SU-DHL-6 (cell line): Measurements from ENCODE around the gene GPX3.

Experiments
- EZH2phosphoT487 ChIP-seq: fragments of 200-600 bp; sonication (generic), shearing (Covaris generic); conservative IDR thresholded peaks from 2 replicates; pipeline ENCODE4 v1.6.1; 2018; ENCODE audit warnings: mild to moderate bottlenecking, antibody characterized with exemption, low read length, moderate library complexity, mixed read lengths
- TF ChIP-seq, protein P1 (sequence below): fragments of 200-600 bp; sonication (generic); IDR thresholded peaks from one replicate; pipeline ENCODE4 v1.5.1; 2017; ENCODE audit warnings: antibody characterized with exemption, mild to moderate bottlenecking, low read length, moderate library complexity; ENCODE audit not compliant: insufficient read depth, poor library complexity, severe bottlenecking

DNA sequence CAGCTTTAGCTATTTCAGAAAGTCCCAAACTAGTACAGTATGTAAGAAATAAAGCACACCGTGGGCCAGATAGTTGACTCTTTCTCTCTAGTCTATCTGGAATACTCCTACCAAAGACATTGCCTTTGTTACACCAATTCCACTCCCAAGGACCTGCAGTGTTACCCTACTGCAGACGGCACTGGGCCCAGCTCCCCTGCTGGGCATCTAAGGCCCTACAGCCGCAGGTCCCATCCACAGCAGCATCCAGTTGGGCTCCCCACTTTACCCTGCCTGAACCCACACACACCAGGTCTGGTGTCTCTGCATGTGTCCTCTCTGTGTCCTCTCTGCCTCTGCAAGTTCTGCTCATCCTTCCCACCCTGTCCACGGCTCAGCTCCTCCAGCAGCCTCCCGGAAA lies 37.9 kb downstream of the GPX3 start:
- TF ChIP-seq, protein P1, sequence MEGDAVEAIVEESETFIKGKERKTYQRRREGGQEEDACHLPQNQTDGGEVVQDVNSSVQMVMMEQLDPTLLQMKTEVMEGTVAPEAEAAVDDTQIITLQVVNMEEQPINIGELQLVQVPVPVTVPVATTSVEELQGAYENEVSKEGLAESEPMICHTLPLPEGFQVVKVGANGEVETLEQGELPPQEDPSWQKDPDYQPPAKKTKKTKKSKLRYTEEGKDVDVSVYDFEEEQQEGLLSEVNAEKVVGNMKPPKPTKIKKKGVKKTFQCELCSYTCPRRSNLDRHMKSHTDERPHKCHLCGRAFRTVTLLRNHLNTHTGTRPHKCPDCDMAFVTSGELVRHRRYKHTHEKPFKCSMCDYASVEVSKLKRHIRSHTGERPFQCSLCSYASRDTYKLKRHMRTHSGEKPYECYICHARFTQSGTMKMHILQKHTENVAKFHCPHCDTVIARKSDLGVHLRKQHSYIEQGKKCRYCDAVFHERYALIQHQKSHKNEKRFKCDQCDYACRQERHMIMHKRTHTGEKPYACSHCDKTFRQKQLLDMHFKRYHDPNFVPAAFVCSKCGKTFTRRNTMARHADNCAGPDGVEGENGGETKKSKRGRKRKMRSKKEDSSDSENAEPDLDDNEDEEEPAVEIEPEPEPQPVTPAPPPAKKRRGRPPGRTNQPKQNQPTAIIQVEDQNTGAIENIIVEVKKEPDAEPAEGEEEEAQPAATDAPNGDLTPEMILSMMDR: no peak
- TF ChIP-seq EZH2phosphoT487: no peak
